B cell (primary cell): ENCODE results near the gene ADCY2. TPM values are rescaled to one million over a fixed set of nuclear protein-coding genes. Genes with fewer than 3 reads are reported as not detected.

ENCODE experiments used
- ATAC-seq: fragments of 200-7000 bp; cut with Tn5 transposase; one replicate; pipeline ENCODE4 v1.10.0; 2021; ENCODE audit warnings: low read depth, mild to moderate bottlenecking, moderate number of reproducible peaks, moderate library complexity
- CTCF ChIA-PET: fragments of 350-600 bp; sonication (Branson Sonifier 250); formaldehyde crosslinking; loops from one replicate; lab custom pipeline; 2021; ENCODE audit warnings: antibody characterized with exemption, inconsistent platforms; lab: Charles Lee
- POLR2A ChIA-PET: fragments of 350-600 bp; sonication (Branson Sonifier 250); formaldehyde crosslinking; loops from one replicate; lab custom pipeline; 2021; ENCODE audit warnings: antibody characterized with exemption; lab: Charles Lee
- DNase-seq: peaks from one replicate; pipeline ENCODE4 v3.0.0; 2013
- H2AFZ ChIP-seq: 2 replicates; pipeline ENCODE4 v1.6.1; 2012; ENCODE audit warnings: mild to moderate bottlenecking, low read depth, low read length; ENCODE audit not compliant: insufficient read depth, poor library complexity, severe bottlenecking
- H3K27ac ChIP-seq, 2 donors: 1 replicate in 1 of 2; 2 replicates in 1 of 2; pipeline ENCODE4 v1.5.1; 2012 to 2013; ENCODE audit warnings: low read length in 2 of 2, mild to moderate bottlenecking in 2 of 2, moderate library complexity in 1 of 2
- H3K27me3 ChIP-seq, 4 experiments: fragments of 200-600 bp in 1 of 4; sonication (generic) in 1 of 4; replicated peaks in 1 of 4; 1 replicate in 2 of 4; 2 replicates in 2 of 4; pipeline versions ENCODE4 v1.6.1 to v1.7.0; 2013 to 2016; ENCODE audit warnings: low read length in 3 of 4, mild to moderate bottlenecking in 2 of 4, mixed read lengths in 1 of 4, moderate library complexity in 1 of 4; ENCODE audit not compliant: insufficient read depth in 4 of 4, control insufficient read depth in 3 of 4; ENCODE audit errors: control extremely low read depth in 1 of 4
- H3K36me3 ChIP-seq, 2 experiments: replicated peaks in 1 of 2; 1 replicate in 1 of 2; 2 replicates in 1 of 2; pipeline versions ENCODE4 v1.6.1 to v1.7.1; 2013; ENCODE audit warnings: low read length in 1 of 2; ENCODE audit not compliant: insufficient read depth in 2 of 2, control insufficient read depth in 1 of 2; ENCODE audit errors: control extremely low read depth in 1 of 2, extremely low read depth in 1 of 2
- H3K4me1 ChIP-seq, 2 donors: fragments of 200-600 bp in 1 of 2; sonication (generic) in 1 of 2; 1 replicate in 1 of 2; 2 replicates in 1 of 2; pipeline versions ENCODE4 v1.5.1 to v1.6.1; 2013 to 2017; ENCODE audit warnings: low read length in 2 of 2; ENCODE audit not compliant: control insufficient read depth in 2 of 2, insufficient read depth in 2 of 2
- H3K4me2 ChIP-seq: replicated peaks from 2 replicates; pipeline ENCODE3; 2012; ENCODE audit warnings: mild to moderate bottlenecking, low read depth, low read length; ENCODE audit not compliant: poor library complexity, severe bottlenecking
- H3K4me3 ChIP-seq, 5 experiments: fragments of 200-600 bp in 1 of 5; sonication (generic) in 1 of 5; 1 replicate in 3 of 5; 2 replicates in 2 of 5; pipeline versions ENCODE4 v1.5.1 to v1.7.0; 2011 to 2016; ENCODE audit warnings: low read length in 4 of 5, mild to moderate bottlenecking in 4 of 5, low read depth in 2 of 5, control low read depth in 1 of 5, moderate library complexity in 1 of 5; ENCODE audit not compliant: insufficient read depth in 1 of 5; ENCODE audit errors: control extremely low read depth in 1 of 5, extremely low read depth in 1 of 5
- H3K79me2 ChIP-seq: fragments of 200-600 bp; sonication (generic); one replicate; pipeline ENCODE4 v1.6.0; 2016; ENCODE audit warnings: low read length; ENCODE audit not compliant: control insufficient read depth, insufficient read depth
- H3K9ac ChIP-seq: fragments of 200-600 bp; sonication (generic); 2 replicates; pipeline ENCODE4 v1.6.1; 2017; ENCODE audit warnings: mild to moderate bottlenecking, low read length, moderate library complexity
- H3K9me3 ChIP-seq, 3 donors: one replicate each; pipeline versions ENCODE4 v1.6.1 to v1.7.1; 2013; ENCODE audit warnings: low read length in 2 of 3; ENCODE audit not compliant: control insufficient read depth in 2 of 3, insufficient read depth in 1 of 3; ENCODE audit errors: control extremely low read depth in 1 of 3
- H4K20me1 ChIP-seq: 2 replicates; pipeline ENCODE4 v1.6.0; 2012; ENCODE audit warnings: mild to moderate bottlenecking, low read length; ENCODE audit not compliant: insufficient read depth, control insufficient read depth, poor library complexity, severe bottlenecking
- H3K27ac Mint-ChIP-seq: one replicate; pipeline ENCODE4 v1.8.0; 2021; ENCODE audit warnings: mixed read lengths
- H3K27me3 Mint-ChIP-seq: one replicate; pipeline ENCODE4 v1.8.0; 2021; ENCODE audit warnings: mixed read lengths
- H3K4me1 Mint-ChIP-seq: one replicate; pipeline ENCODE4 v1.8.0; 2021; ENCODE audit warnings: mixed read lengths
- H3K4me3 Mint-ChIP-seq: one replicate; pipeline ENCODE4 v1.8.0; 2021; ENCODE audit warnings: mixed read lengths
- H3K9me3 Mint-ChIP-seq: one replicate; pipeline ENCODE4 v1.8.0; 2022; ENCODE audit warnings: mixed read lengths; ENCODE audit not compliant: insufficient read depth
- EZH2 ChIP-seq: IDR thresholded peaks from 2 replicates; pipeline ENCODE4 v1.6.1; 2012; ENCODE audit warnings: borderline replicate concordance, low read depth, mild to moderate bottlenecking, moderate library complexity, low read length; ENCODE audit not compliant: insufficient read depth, poor library complexity, severe bottlenecking
- whole genome bisulfite sequencing: methylation state at CpG from one replicate; pipeline ENCODE4 v1.1.5; 2013; ENCODE audit warnings: missing lambda C conversion rate; ENCODE audit not compliant: insufficient coverage; 5-methylcytosine and 5-hydroxymethylcytosine counted together
- intact Hi-C: fragments of 100-400 bp; cut with micrococcal nuclease; formaldehyde crosslinking; loops from one replicate; pipeline ENCODE4 v1.10.0; 2022
- polyA plus RNA-seq: library from polyadenylated mRNA; depleted of rRNA; stranded (reverse); fragments of >200 nt; gene quantifications from 2 replicates; pipeline ENCODE4 v1.2.3, GENCODE V29; 2012
- total RNA-seq, 2 donors: library from RNA; stranded (reverse); fragments of 120-200 nt in 1 of 2; gene quantifications; 1 replicate in 1 of 2; 2 replicates in 1 of 2; pipeline versions ENCODE4 v1.2.3 to v1.2.4, GENCODE V29; 2013 to 2022
- TF ChIP-seq, protein P1 (sequence below): fragments of 200-600 bp; IDR thresholded peaks from one replicate; pipeline ENCODE4 v1.8.0; 2022; ENCODE audit warnings: antibody characterized with exemption, mild to moderate bottlenecking

ADCY2 gene
- total and polyA plus RNA-seq, 2 donors (not counting 1 experiment from before 2014, with no cell fraction given) = not detected

DNA sequence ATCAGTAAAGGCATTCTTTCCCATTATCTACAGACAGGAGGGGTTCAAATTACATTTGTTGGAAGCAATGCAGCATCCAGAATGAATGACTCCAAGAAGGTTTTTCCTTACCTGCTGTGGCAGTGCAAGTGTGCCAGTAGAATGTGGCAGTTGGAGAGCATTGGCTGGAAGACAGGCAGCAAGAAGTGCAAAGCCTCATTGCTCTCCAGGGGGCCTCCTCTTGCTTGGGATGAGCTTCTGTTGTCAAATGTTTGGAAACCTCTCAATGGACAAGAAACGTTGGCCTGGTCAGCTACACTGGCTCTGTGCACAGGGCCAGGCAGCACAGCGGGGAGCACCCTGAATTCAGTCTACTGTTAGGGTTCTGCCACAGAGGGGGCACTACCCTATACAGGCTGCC is 226.6 kb downstream of the ADCY2 start:
- Histone ChIP-seq H3K4me3 (no peak overlapping the region), H2AFZ (no peak overlapping the region), H3K9ac (no peak overlapping the region), H3K4me2 (no peak overlapping the region), H3K36me3 (no peaks in the 10 kb centered on the region), H4K20me1 (no peaks in the 10 kb centered on the region), H3K27me3 (no peaks in the 10 kb centered on the region), H3K27ac (no peak overlapping the region), H3K9me3 (no peaks in the 10 kb centered on the region), H3K4me1 (no peaks in the 10 kb centered on the region), H3K79me2 (no peaks in the 10 kb centered on the region)
- WGBS = 74% methylated on average over 2 of the region's 2 CpGs
- no peak for DNase-seq
- CTCF ChIA-PET = no interaction called here
- peaks cover 2% of the 10 kb centered on the region for H3K9me3 Mint-ChIP-seq
- no peak overlapping the region for H3K27ac Mint-ChIP-seq
- POLR2A ChIA-PET = no interaction called here
- no peak overlapping the region for H3K4me3 Mint-ChIP-seq
- H3K27me3 Mint-ChIP-seq = no peaks in the 10 kb centered on the region
- intact Hi-C loops = no loop called here
- H3K4me1 Mint-ChIP-seq = no peaks in the 10 kb centered on the region
- TF ChIP-seq, protein P1, sequence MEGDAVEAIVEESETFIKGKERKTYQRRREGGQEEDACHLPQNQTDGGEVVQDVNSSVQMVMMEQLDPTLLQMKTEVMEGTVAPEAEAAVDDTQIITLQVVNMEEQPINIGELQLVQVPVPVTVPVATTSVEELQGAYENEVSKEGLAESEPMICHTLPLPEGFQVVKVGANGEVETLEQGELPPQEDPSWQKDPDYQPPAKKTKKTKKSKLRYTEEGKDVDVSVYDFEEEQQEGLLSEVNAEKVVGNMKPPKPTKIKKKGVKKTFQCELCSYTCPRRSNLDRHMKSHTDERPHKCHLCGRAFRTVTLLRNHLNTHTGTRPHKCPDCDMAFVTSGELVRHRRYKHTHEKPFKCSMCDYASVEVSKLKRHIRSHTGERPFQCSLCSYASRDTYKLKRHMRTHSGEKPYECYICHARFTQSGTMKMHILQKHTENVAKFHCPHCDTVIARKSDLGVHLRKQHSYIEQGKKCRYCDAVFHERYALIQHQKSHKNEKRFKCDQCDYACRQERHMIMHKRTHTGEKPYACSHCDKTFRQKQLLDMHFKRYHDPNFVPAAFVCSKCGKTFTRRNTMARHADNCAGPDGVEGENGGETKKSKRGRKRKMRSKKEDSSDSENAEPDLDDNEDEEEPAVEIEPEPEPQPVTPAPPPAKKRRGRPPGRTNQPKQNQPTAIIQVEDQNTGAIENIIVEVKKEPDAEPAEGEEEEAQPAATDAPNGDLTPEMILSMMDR = no peak
- TF ChIP-seq EZH2 = no peak
- ATAC-seq = no peak

DNA sequence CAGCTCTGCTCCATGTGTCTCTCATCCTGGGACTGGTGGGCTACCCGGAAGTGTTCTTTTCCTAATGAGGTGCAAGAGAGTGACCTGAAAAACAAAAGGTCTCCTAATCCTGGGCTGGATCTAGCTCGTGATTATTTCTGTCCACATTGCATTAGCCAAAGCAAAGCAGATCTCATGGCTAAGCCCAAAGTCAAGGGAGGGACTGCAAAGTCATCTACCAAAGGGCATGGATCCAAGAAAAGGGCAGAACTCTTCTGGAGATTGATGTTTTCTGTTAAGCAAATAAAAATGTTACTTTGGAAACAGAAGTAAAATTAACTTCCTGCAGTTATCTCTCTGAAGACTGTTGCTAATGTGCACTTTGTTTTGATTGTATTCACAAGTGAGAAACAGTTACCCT is 229.8 kb downstream of the ADCY2 start:
- Histone ChIP-seq H3K4me1 (no peaks in the 10 kb centered on the region), H3K9ac (no peak overlapping the region), H3K27ac (no peak overlapping the region), H3K36me3 (no peaks in the 10 kb centered on the region), H2AFZ (no peak overlapping the region), H3K9me3 (peaks cover 0 to 3% (median 0%) of the 10 kb centered on the region in 3 donors), H3K4me2 (no peak overlapping the region), H3K79me2 (no peaks in the 10 kb centered on the region), H3K4me3 (no peak overlapping the region), H4K20me1 (no peaks in the 10 kb centered on the region), H3K27me3 (no peaks in the 10 kb centered on the region)
- ChIA-PET CTCF (no interaction called here), POLR2A (no interaction called here)
- Mint-ChIP-seq H3K27me3 (no peaks in the 10 kb centered on the region), H3K4me1 (no peaks in the 10 kb centered on the region), H3K4me3 (no peak overlapping the region), H3K27ac (no peak overlapping the region), H3K9me3 (peaks cover 4% of the 10 kb centered on the region)
- DNase-seq = no peak
- no peak for TF ChIP-seq EZH2
- TF ChIP-seq, protein P1 = no peak
- intact Hi-C loops = no loop called here
- ATAC-seq = no peak
- no CpG with 5 or more reads among the region's 2 CpGs for WGBS
